ENCODE results near the gene ASIC4. TPM values are rescaled to one million over a fixed set of nuclear protein-coding genes. Genes with fewer than 3 reads are reported as not detected.
A peak's percentile ranks its signal among the peaks of the same experiment; 100 is the strongest.

Gene ASIC4
- total RNA-seq, 3 donors from 2014 or later: 0.09 TPM; not detected in 2

DNA sequence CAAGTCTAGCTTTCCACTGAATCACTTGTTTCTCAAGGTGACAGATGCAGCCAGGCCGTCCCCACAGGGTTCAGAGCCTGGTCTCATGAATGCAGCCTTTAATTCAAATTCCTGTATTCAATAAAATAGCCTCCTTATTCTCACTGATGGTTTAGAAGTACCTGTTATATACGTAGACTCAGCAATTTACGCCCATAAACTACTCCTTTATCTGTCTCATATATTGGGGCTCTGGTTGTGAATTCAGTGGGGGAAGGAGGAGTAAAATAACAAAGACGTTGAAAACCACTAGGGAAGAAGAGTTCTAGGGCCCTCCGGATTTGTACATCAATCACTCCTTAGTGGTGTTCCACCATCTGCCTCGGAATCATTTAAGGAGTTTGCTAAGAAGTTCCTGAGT is 55.4 kb downstream of the ASIC4 start:
- no peak overlapping the region for H3K4me3 ChIP-seq
- DNase-seq (no peak), ATAC-seq (no peak)
- intact Hi-C loops (cut with DNase I, micrococcal nuclease): no loop called here
- H3K4me1 ChIP-seq (ENCODE audit: low read depth): peaks cover 15% of the 10 kb centered on the region
- no peaks in the 10 kb centered on the region for H3K36me3 ChIP-seq (ENCODE audit: low read depth)
- no peaks in the 10 kb centered on the region for H3K9me3 ChIP-seq
- TF ChIP-seq, protein P1, sequence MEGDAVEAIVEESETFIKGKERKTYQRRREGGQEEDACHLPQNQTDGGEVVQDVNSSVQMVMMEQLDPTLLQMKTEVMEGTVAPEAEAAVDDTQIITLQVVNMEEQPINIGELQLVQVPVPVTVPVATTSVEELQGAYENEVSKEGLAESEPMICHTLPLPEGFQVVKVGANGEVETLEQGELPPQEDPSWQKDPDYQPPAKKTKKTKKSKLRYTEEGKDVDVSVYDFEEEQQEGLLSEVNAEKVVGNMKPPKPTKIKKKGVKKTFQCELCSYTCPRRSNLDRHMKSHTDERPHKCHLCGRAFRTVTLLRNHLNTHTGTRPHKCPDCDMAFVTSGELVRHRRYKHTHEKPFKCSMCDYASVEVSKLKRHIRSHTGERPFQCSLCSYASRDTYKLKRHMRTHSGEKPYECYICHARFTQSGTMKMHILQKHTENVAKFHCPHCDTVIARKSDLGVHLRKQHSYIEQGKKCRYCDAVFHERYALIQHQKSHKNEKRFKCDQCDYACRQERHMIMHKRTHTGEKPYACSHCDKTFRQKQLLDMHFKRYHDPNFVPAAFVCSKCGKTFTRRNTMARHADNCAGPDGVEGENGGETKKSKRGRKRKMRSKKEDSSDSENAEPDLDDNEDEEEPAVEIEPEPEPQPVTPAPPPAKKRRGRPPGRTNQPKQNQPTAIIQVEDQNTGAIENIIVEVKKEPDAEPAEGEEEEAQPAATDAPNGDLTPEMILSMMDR (IDR thresholded peaks at IDR 0.05): no peak

DNA sequence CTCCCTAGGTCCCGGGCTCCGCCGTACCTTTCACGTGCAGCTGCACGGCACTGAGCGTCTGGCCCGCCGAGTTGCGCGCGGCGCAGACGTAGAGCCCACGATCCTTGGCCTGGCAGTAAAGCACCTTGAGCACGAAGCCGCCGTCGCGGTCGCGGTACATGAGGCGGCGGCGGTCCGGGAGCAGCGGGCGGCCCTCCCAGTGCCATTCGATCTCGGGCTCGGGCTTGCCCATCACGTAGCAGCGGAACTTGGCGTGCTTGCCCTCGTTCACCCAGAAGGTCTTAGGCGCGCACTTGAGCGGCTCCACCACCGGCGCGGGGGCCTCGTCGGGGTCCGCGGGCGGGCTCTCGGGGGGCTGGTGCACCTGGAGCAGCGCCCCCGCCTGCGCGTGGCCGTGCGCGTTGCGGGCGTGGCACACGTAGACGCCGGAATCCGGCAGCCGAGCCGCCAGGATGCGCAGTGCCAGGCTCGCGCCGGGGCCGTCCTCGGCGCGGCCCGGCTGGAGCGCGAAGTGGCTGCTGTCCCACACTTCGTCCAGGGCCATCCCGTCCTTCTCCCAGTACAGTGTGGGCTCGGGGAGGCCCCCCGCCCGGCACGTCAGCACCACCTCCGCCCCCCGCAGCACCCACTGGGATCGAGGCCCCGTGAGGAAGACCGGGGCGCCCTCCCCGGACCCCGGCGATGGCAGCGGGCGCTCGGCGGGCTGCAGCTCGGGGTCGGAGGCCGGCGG is 56.1 kb downstream of the ASIC4 start:
- ATAC-seq: peak; percentile 60
- DNase-seq: peak in 2 of 3 donors; percentile 17 to 49

GRCh38 chr2:219570924-219571310 is 56.6 kb downstream of the ASIC4 start:
- TF ChIP-seq, protein P1 (IDR thresholded peaks at IDR 0.05): no peak
- H3K9me3 ChIP-seq: no peaks in the 10 kb centered on the region
- peak overlapping the region; percentile 17 for H3K4me3 ChIP-seq
- no peaks in the 10 kb centered on the region for H3K36me3 ChIP-seq (ENCODE audit: low read depth)
- intact Hi-C loops (cut with DNase I, micrococcal nuclease): no loop called here
- peaks cover 15% of the 10 kb centered on the region for H3K4me1 ChIP-seq (ENCODE audit: low read depth)
- ATAC-seq (peak; percentile 27), DNase-seq (no peak)

More for the DNA sequence above, 56.1 kb downstream of the ASIC4 start:
- intact Hi-C loops (cut with DNase I, micrococcal nuclease): no loop called here
- Histone ChIP-seq H3K36me3 (ENCODE audit: low read depth) (no peaks in the 10 kb centered on the region), H3K4me3 (peak overlapping the region; percentile 17), H3K9me3 (no peaks in the 10 kb centered on the region), H3K4me1 (ENCODE audit: low read depth) (peaks cover 15% of the 10 kb centered on the region)
- TF ChIP-seq, protein P1 (IDR thresholded peaks at IDR 0.05): no peak

DNA sequence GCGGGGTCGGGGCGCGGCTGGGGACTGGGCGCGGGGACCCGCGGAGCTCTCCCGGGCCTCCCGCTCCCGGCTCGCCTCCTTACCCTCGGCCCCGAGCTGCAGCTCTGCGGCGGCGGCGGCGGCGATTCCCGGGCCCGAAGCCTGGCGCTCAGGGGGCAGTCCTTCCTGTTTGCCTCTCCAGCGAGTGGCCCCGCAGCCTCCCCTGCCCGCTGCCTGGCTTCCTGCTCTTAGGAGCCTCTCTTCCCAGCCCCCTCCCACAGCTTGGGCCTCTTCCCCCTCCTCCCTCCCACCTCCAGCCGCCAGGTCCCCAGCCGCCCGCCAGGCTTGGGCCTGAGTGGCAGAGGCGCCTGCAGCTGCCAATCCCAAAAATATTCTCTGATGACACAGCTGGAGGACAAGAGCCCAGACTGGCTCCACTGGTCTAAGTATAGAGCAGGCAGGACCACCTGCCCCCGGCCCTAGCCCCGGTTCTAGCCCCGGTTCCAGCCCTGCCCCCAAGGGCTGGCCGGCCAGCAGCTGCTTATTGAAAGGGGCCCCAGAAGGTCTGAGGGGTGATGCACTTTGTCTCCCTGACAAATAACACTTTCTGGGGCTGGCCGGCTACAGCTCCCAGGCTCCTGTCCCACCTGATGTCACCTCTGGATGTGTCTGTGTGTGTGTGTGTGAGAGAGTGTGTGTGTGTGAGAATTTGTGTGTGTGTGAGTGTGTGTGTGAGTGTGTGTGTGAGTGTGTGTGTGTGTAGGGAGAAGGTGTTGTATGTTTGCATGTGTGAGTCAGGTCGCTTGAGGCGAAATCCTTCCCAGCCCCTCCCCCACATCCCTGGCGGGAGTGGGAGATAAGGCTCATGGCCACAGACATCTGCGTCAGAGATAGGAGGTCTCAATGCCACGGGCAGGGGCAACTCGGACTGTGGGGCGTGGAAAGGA is 57.3 kb downstream of the ASIC4 start, which contains the start of gene OBSL1:
OBSL1 (minus strand) TSS at position 229 of the 926 bp plus-strand sequence. CDS start 307 bp downstream, outside the sequence.
- DNase-seq (peak; percentile 23 to 54 (median 51)), ATAC-seq (peak; percentile 58)
- no peaks in the 10 kb centered on the region for H3K36me3 ChIP-seq (ENCODE audit: low read depth)
- peaks cover 15% of the 10 kb centered on the region for H3K4me1 ChIP-seq (ENCODE audit: low read depth)
- peak within 1 kb of the TSS; percentile 17 for H3K4me3 ChIP-seq
- TF ChIP-seq, protein P1 (IDR thresholded peaks at IDR 0.05): no peak
- intact Hi-C loops (cut with DNase I, micrococcal nuclease): no loop called here
- H3K9me3 ChIP-seq: no peaks in the 10 kb centered on the region

- TF ChIP-seq, protein P1 (IDR thresholded peaks at IDR 0.05): no peak
- no peaks in the 10 kb centered on the region for H3K36me3 ChIP-seq (ENCODE audit: low read depth)
- peaks cover 15% of the 10 kb centered on the region for H3K4me1 ChIP-seq (ENCODE audit: low read depth)
- intact Hi-C loops (cut with DNase I, micrococcal nuclease): no loop called here
- DNase-seq (no peak), ATAC-seq (no peak)
- H3K4me3 ChIP-seq: peak within 1 kb of the TSS; percentile 17
- no peaks in the 10 kb centered on the region for H3K9me3 ChIP-seq
Measured at GRCh38 chr2:219572237-219573001, 58.1 kb downstream of the ASIC4 start, which contains the start of gene INHA. TSS of gene INHA (plus strand) at chr2:219572310. CDS start at chr2:219572375, 65 bp downstream.
